Sciatic nerve (tissue), 2 donors: Measurements from ENCODE around the gene SERINC1. TPM values are rescaled to one million over a fixed set of nuclear protein-coding genes. Genes with fewer than 3 reads are reported as not detected.
"Not testable (repeated sequence)": the region's sequence is repeated elsewhere in the genome, so short reads cannot be mapped to it uniquely, and the experiment has no call there.

Experiments
- ATAC-seq: fragments of 200-7000 bp; cut with Tn5 transposase; one replicate; pipeline ENCODE4 v1.9.1; 2020; ENCODE audit warnings: mild to moderate bottlenecking, moderate library complexity
- DNase-seq: peaks from one replicate; pipeline ENCODE4 v3.0.0-alpha.2; 2020; ENCODE audit warnings: low spot score
- intact Hi-C: fragments of 100-400 bp; cut with DNase I; formaldehyde crosslinking; loops from one replicate; pipeline ENCODE4 v1.14.2; 2022
- total RNA-seq: library from RNA; stranded (reverse); fragmentation: NEBNext Ultra II Directional; extraction: Animal tissue kit (Norgen Biotek cat#: 25700); gene quantifications from one replicate; pipeline ENCODE4 v1.2.1, GENCODE V29; 2021
- donor health status: DM: no; HTN: no; CAD: no.
- donor health status: DM: no; HTN: no; CAD: no.

SERINC1 gene
- total RNA-seq: 346 TPM

- intact Hi-C loops: no loop called here
- DNase-seq: peak; percentile 97
- ATAC-seq: peak; percentile 100
These were observed at the start of gene SERINC1 for GRCh38 chr6:122471107-122472021. SERINC1 (minus strand) TSS chr6:122471807; CDS start chr6:122471737, 70 bp downstream.

GRCh38 chr6:122511193-122511924 is 39.8 kb upstream of the SERINC1 start:
- DNase-seq: no peak
- intact Hi-C loops: no loop called here
- no peak for ATAC-seq

- DNase-seq, intact Hi-C loops, ATAC-seq: not testable (repeated sequence)
These were observed 33.6 kb upstream of the SERINC1 start for GRCh38 chr6:122505170-122505569.

- ATAC-seq (no peak), DNase-seq (no peak)
- intact Hi-C loops: no loop called here
These were observed 29.9 kb upstream of the SERINC1 start for GRCh38 chr6:122501475-122501874.

GRCh38 chr6:122495612-122496011 is 24.0 kb upstream of the SERINC1 start:
- ATAC-seq (no peak), DNase-seq (no peak)
- intact Hi-C loops: no loop called here

- ATAC-seq: no peak
- no peak for DNase-seq
- intact Hi-C loops: no loop called here
These were observed 23.2 kb upstream of the SERINC1 start for GRCh38 chr6:122494665-122495272.

- DNase-seq (peak; percentile 81), ATAC-seq (peak; percentile 88)
- intact Hi-C loops: no loop called here
These were observed 20.4 kb upstream of the SERINC1 start for GRCh38 chr6:122491919-122492555.

- ATAC-seq (no peak), DNase-seq (no peak)
- intact Hi-C loops: no loop called here
These were observed 19.0 kb upstream of the SERINC1 start for GRCh38 chr6:122490607-122491006.

- intact Hi-C loops: no loop called here
- DNase-seq: no peak
- no peak for ATAC-seq
These were observed 13.2 kb upstream of the SERINC1 start for GRCh38 chr6:122484760-122485159.

GRCh38 chr6:122482750-122483080 is 11.1 kb upstream of the SERINC1 start:
- DNase-seq (no peak), ATAC-seq (no peak)
- intact Hi-C loops: no loop called here

GRCh38 chr6:122476131-122476530 is 4.5 kb upstream of the SERINC1 start:
- intact Hi-C loops: no loop called here
- DNase-seq (no peak), ATAC-seq (no peak)

GRCh38 chr6:122472022-122472340 is 374 bp upstream of the SERINC1 start:
- DNase-seq (no peak), ATAC-seq (peak; percentile 68)
- intact Hi-C loops: no loop called here

GRCh38 chr6:122461885-122462284 is 9.7 kb downstream of the SERINC1 start:
- DNase-seq: no peak
- intact Hi-C loops: no loop called here
- ATAC-seq: no peak

- DNase-seq, ATAC-seq, intact Hi-C loops: not testable (repeated sequence)
These were observed 11.7 kb downstream of the SERINC1 start for GRCh38 chr6:122459865-122460416.

GRCh38 chr6:122459240-122459639 is 12.4 kb downstream of the SERINC1 start:
- ATAC-seq: no peak
- intact Hi-C loops: no loop called here
- DNase-seq: no peak

GRCh38 chr6:122458087-122458486 is 13.5 kb downstream of the SERINC1 start:
- ATAC-seq (no peak), DNase-seq (no peak)
- intact Hi-C loops: no loop called here

GRCh38 chr6:122455116-122455515 is 16.5 kb downstream of the SERINC1 start:
- intact Hi-C loops, ATAC-seq: not testable (repeated sequence)

GRCh38 chr6:122454673-122455072 is 16.9 kb downstream of the SERINC1 start:
- DNase-seq (no peak), ATAC-seq (no peak)
- intact Hi-C loops: no loop called here

More at GRCh38 chr6:122455116-122455515, 16.5 kb downstream of the SERINC1 start:
- not testable (repeated sequence) for DNase-seq

GRCh38 chr6:122452509-122452908 is 19.1 kb downstream of the SERINC1 start:
- intact Hi-C loops: no loop called here
- DNase-seq: no peak
- ATAC-seq: no peak
